Measurements from ENCODE around the gene GPD1L. TPM values are rescaled to one million over a fixed set of nuclear protein-coding genes. Genes with fewer than 3 reads are reported as not detected.

The GPD1L gene
- total RNA-seq, 4 donors from 2014 or later = 80.8 to 168 (median 91.3) TPM

DNA sequence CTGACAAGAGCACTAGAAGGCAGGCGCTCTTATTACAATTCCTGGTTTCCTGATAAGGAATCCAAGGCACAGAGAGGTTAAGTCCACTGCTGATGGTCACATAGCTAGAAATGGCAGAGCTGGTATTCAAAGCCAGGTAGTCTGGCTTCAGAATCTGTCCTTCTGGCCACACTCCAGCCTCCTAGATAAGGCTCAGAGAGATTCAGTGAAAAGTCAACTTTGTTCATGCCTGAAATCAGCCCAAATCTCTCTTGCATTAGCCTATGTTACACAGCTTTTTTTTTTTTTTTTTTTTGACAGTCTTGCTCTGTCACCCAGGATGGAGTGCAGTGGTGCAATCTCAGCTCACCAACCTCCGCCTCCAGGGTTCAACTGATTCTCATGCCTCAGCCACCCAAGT, 110.9 kb downstream of the GPD1L start:
- intact Hi-C loops (cut with DNase I; ENCODE audit: low total_unique reads) = no loop called here
- DNase-seq (no peak), ATAC-seq (no peak)
- in situ Hi-C loops (cut with MboI; ENCODE audit: low sequenced_read_pairs in 4 of 4) = no loop called here
- Histone ChIP-seq H3K4me3 (no peak overlapping the region), H3K4me1 (no peaks in the 10 kb centered on the region), H3K36me3 (no peaks in the 10 kb centered on the region), H3K27me3 (no peaks in the 10 kb centered on the region), H3K27ac (no peak overlapping the region), H3K9me3 (no peaks in the 10 kb centered on the region)
- TF ChIP-seq, protein P1, sequence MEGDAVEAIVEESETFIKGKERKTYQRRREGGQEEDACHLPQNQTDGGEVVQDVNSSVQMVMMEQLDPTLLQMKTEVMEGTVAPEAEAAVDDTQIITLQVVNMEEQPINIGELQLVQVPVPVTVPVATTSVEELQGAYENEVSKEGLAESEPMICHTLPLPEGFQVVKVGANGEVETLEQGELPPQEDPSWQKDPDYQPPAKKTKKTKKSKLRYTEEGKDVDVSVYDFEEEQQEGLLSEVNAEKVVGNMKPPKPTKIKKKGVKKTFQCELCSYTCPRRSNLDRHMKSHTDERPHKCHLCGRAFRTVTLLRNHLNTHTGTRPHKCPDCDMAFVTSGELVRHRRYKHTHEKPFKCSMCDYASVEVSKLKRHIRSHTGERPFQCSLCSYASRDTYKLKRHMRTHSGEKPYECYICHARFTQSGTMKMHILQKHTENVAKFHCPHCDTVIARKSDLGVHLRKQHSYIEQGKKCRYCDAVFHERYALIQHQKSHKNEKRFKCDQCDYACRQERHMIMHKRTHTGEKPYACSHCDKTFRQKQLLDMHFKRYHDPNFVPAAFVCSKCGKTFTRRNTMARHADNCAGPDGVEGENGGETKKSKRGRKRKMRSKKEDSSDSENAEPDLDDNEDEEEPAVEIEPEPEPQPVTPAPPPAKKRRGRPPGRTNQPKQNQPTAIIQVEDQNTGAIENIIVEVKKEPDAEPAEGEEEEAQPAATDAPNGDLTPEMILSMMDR (IDR thresholded peaks at IDR 0.05 in 4 of 5, conservative IDR thresholded peaks at IDR 0.05 in 1 of 5) = no peak
- no peak for TF ChIP-seq POLR2A (IDR thresholded peaks at IDR 0.05)

Other genes with a start within 250 kb of the GPD1L start
- 1 to 10 TPM; 1.4 to 7.0 (median 3.8) TPM for gene OSBPL10, start 125.4 kb upstream of the GPD1L start, total RNA-seq
- under 1 TPM in 1 of 4 donors, not detected in 3; 0.07 TPM for gene ZNF860, start 124.9 kb upstream of the GPD1L start, total RNA-seq
- 1 to 10 TPM; 1.4 to 4.1 (median 2.9) TPM for gene CMTM8, start 132.1 kb downstream of the GPD1L start, total RNA-seq

All from gastrocnemius medialis (tissue), 4 donors.